Motor neuron (in vitro differentiated cells): Measurements from ENCODE around the gene EVL. TPM values are rescaled to one million over a fixed set of nuclear protein-coding genes. Genes with fewer than 3 reads are reported as not detected.
A peak's percentile ranks its signal among the peaks of the same experiment; 100 is the strongest.

Experiments used
- ATAC-seq, 8 experiments: fragments of 200-7000 bp; cut with Tn5 transposase; replicated peaks in 6 of 8; 2 replicates each; pipeline ENCODE4 v1.8.0; 2021; ENCODE audit warnings: mild to moderate bottlenecking in 8 of 8, moderate library complexity in 8 of 8
- H3K27ac ChIP-seq, 2 donors: fragments of 250-450 bp; sonication (Bioruptor Pico); 2 replicates each; pipeline ENCODE4 v1.9.0; 2021; ENCODE audit warnings: antibody characterized with exemption in 2 of 2, mild to moderate bottlenecking in 2 of 2, moderate library complexity in 1 of 2
- H3K4me1 ChIP-seq, 2 donors: fragments of 250-450 bp; sonication (Bioruptor Pico); replicated peaks in 1 of 2; 2 replicates each; pipeline ENCODE4 v1.6.1; 2021; ENCODE audit warnings: antibody characterized with exemption in 2 of 2, mild to moderate bottlenecking in 2 of 2, moderate library complexity in 1 of 2
- H3K4me3 ChIP-seq, 5 donors: fragments of 250-450 bp; sonication (Bioruptor Pico); 2 replicates each; pipeline ENCODE4 v1.9.0; 2021; ENCODE audit warnings: antibody characterized with exemption in 5 of 5, mild to moderate bottlenecking in 5 of 5, moderate library complexity in 4 of 5
- WGBS, 10 experiments: fragments of 450-650 bp; shearing (Covaris generic); methylation state at CpG; one replicate each; pipeline ENCODE4 v1.0.0; 2022; 5-methylcytosine and 5-hydroxymethylcytosine counted together
- in situ Hi-C, 9 experiments: fragments of 400-800 bp; cut with MboI; loops; one replicate each; pipeline ENCODE4 v1.15.0; 2021; ENCODE audit warnings: low sequenced_read_pairs in 9 of 9, low pct_unique_long_range_greater_than_20kb in 2 of 9; ENCODE audit not compliant: unreplicated experiment in 9 of 9
- total RNA-seq, 8 experiments: library from RNA; unstranded; fragments of 300-600 nt; gene quantifications; 2 replicates each; pipeline versions ENCODE4 v1.2.3 to v1.2.4, GENCODE V29; 2022

EVL gene
- total RNA-seq, 8 experiments from 2014 or later = 9.5 to 178 (median 119) TPM

GRCh38 chr14:100045642-100046344, 19.4 kb upstream of the EVL start:
- H3K4me1 ChIP-seq = peaks cover 7 to 9% of the 10 kb centered on the region in 2 donors
- in situ Hi-C loops = no loop called here
- ATAC-seq = peak in 4 of 8 experiments; percentile 26 to 90 (median 47)
- no peak overlapping the region for H3K27ac ChIP-seq
- WGBS, 10 experiments = 46 to 100% (median 89%) methylated on average over 1 to 4 of the region's 4 CpGs
- H3K4me3 ChIP-seq = no peak overlapping the region

GRCh38 chr14:100047600-100047999, 17.6 kb upstream of the EVL start:
- Histone ChIP-seq H3K4me1 (peaks cover 3 to 7% of the 10 kb centered on the region in 2 donors), H3K27ac (no peak overlapping the region), H3K4me3 (no peak overlapping the region)
- in situ Hi-C loops = no loop called here
- no peak for ATAC-seq
- WGBS, 10 experiments = 81 to 100% (median 96%) methylated on average over 2 to 4 of the region's 4 CpGs; no CpG with 5 or more reads in 2 of the 10 experiments

GRCh38 chr14:100048786-100049185, 16.4 kb upstream of the EVL start:
- in situ Hi-C loops = no loop called here
- peaks cover 3 to 7% of the 10 kb centered on the region in 2 donors for H3K4me1 ChIP-seq
- ATAC-seq = no peak
- H3K27ac ChIP-seq = no peak overlapping the region
- no peak overlapping the region for H3K4me3 ChIP-seq
- WGBS, 10 experiments = 40 to 100% (median 85%) methylated on average over 1 to 3 of the region's 3 CpGs

- Histone ChIP-seq H3K4me1 (peaks cover 3 to 7% of the 10 kb centered on the region in 2 donors), H3K27ac (no peak overlapping the region), H3K4me3 (no peak overlapping the region)
- 20 to 83% (median 59%) methylated on average over 1 to 2 of the region's 2 CpGs; no CpG with 5 or more reads in 3 of the 10 experiments for WGBS, 10 experiments
- ATAC-seq = peak in 5 of 8 experiments; percentile 33 to 82 (median 57)
- in situ Hi-C loops = no loop called here
Measured at GRCh38 chr14:100049220-100049619, 16.0 kb upstream of the EVL start.

GRCh38 chr14:100051103-100051502, 14.1 kb upstream of the EVL start:
- Histone ChIP-seq H3K4me3 (no peak overlapping the region), H3K4me1 (peaks cover 3 to 4% of the 10 kb centered on the region in 2 donors), H3K27ac (no peak overlapping the region)
- 86 to 100% (median 100%) methylated on average over 1 to 2 of the region's 2 CpGs; no CpG with 5 or more reads in 2 of the 10 experiments for WGBS, 10 experiments
- no peak for ATAC-seq
- in situ Hi-C loops = no loop called here

GRCh38 chr14:100051543-100051942, 13.7 kb upstream of the EVL start:
- Histone ChIP-seq H3K4me1 (peaks cover 3 to 4% of the 10 kb centered on the region in 2 donors), H3K27ac (no peak overlapping the region), H3K4me3 (no peak overlapping the region)
- WGBS, 10 experiments = 79 to 100% (median 88%) methylated on average over 1 to 5 of the region's 5 CpGs
- in situ Hi-C loops = no loop called here
- no peak for ATAC-seq

- no peak for ATAC-seq
- in situ Hi-C loops = no loop called here
- 0 to 50% (median 42%) methylated on average over 1 to 2 of the region's 2 CpGs; no CpG with 5 or more reads in 5 of the 10 experiments for WGBS, 10 experiments
Measured at GRCh38 chr14:100052819-100053218, 12.4 kb upstream of the EVL start.

GRCh38 chr14:100054316-100055075, 10.7 kb upstream of the EVL start:
- WGBS, 10 experiments = 63 to 100% (median 97%) methylated on average over 2 to 8 of the region's 13 CpGs; no CpG with 5 or more reads in 4 of the 10 experiments
- Histone ChIP-seq H3K27ac (no peak overlapping the region), H3K4me1 (no peaks in the 10 kb centered on the region), H3K4me3 (no peak overlapping the region)
- no peak for ATAC-seq
- in situ Hi-C loops = no loop called here

More at GRCh38 chr14:100052819-100053218, 12.4 kb upstream of the EVL start:
- H3K27ac ChIP-seq = no peak overlapping the region
- peaks cover 3 to 4% of the 10 kb centered on the region in 2 donors for H3K4me1 ChIP-seq
- H3K4me3 ChIP-seq = no peak overlapping the region

GRCh38 chr14:100056431-100056830, 8.8 kb upstream of the EVL start:
- in situ Hi-C loops = no loop called here
- no peak overlapping the region for H3K27ac ChIP-seq
- H3K4me1 ChIP-seq = no peaks in the 10 kb centered on the region
- H3K4me3 ChIP-seq = no peak overlapping the region
- WGBS, 10 experiments = 0 to 73% (median 61%) methylated on average over 1 to 3 of the region's 3 CpGs; no CpG with 5 or more reads in 1 of the 10 experiments
- ATAC-seq = no peak

GRCh38 chr14:100056964-100057795, 8.0 kb upstream of the EVL start:
- in situ Hi-C loops = no loop called here
- Histone ChIP-seq H3K4me1 (no peaks in the 10 kb centered on the region), H3K27ac (no peak overlapping the region), H3K4me3 (no peak overlapping the region)
- peak in 3 of 8 experiments; percentile 49 to 62 (median 58) for ATAC-seq
- 67 to 100% (median 100%) methylated on average over 1 to 4 of the region's 4 CpGs; no CpG with 5 or more reads in 1 of the 10 experiments for WGBS, 10 experiments

GRCh38 chr14:100058777-100059437, 6.3 kb upstream of the EVL start:
- H3K27ac ChIP-seq = no peak overlapping the region
- no peaks in the 10 kb centered on the region for H3K4me1 ChIP-seq
- ATAC-seq = no peak
- no peak overlapping the region for H3K4me3 ChIP-seq
- whole genome bisulfite sequencing, 10 experiments = 63 to 100% (median 95%) methylated on average over 1 to 4 of the region's 4 CpGs
- in situ Hi-C loops = no loop called here

GRCh38 chr14:100059438-100059781, 5.8 kb upstream of the EVL start:
- no peaks in the 10 kb centered on the region for H3K4me1 ChIP-seq
- H3K27ac ChIP-seq = no peak overlapping the region
- 83 to 100% (median 90%) methylated on average over 1 to 3 of the region's 3 CpGs; no CpG with 5 or more reads in 5 of the 10 experiments for WGBS, 10 experiments
- in situ Hi-C loops = no loop called here
- ATAC-seq = no peak
- H3K4me3 ChIP-seq = no peak overlapping the region
